OCI-LY3 (cell line): ENCODE measurements around the gene RSPH10B2.
"Not testable (repeated sequence)": the region's sequence is repeated elsewhere in the genome, so short reads cannot be mapped to it uniquely, and the experiment has no call there.

ENCODE experiments used
- H2AFZ ChIP-seq: fragments of 200-600, 300-600 bp; shearing (Covaris generic); 2 replicates; pipeline ENCODE4 v1.6.0; 2014; ENCODE audit warnings: antibody characterized with exemption, low read depth, low read length
- H3K27ac ChIP-seq: fragments of 200-600, 300-600 bp; sonication (generic); 2 replicates; pipeline ENCODE4 v1.5.1; 2014; ENCODE audit warnings: mild to moderate bottlenecking, low read length, moderate library complexity, mixed read lengths
- H3K27me3 ChIP-seq: fragments of 200-600, 300-600 bp; sonication (generic); 2 replicates; pipeline ENCODE4 v1.6.1; 2014; ENCODE audit warnings: low read depth, low read length, mixed read lengths
- H3K36me3 ChIP-seq: fragments of 200-600, 300-600 bp; sonication (generic); replicated peaks from 2 replicates; pipeline ENCODE3; 2014; ENCODE audit warnings: low read depth, low read length, mixed read lengths
- H3K4me1 ChIP-seq: fragments of 300-600, 200-600 bp; sonication (generic); 2 replicates; pipeline ENCODE4 v1.6.1; 2014; ENCODE audit warnings: low read length, mixed read lengths
- H3K4me2 ChIP-seq: fragments of 200-600, 300-600 bp; sonication (generic); 2 replicates; pipeline ENCODE4 v1.6.1; 2014; ENCODE audit warnings: low read length, mixed read lengths
- H3K4me3 ChIP-seq: fragments of 300-600, 200-600 bp; sonication (generic); 2 replicates; pipeline ENCODE4 v1.5.1; 2014; ENCODE audit warnings: antibody characterized with exemption, mild to moderate bottlenecking, low read length, moderate library complexity
- H3K79me2 ChIP-seq: fragments of 300-600, 200-600 bp; shearing (Covaris generic); 2 replicates; pipeline ENCODE4 v1.6.1; 2014; ENCODE audit warnings: mild to moderate bottlenecking, low read length, mixed read lengths
- H3K9ac ChIP-seq: fragments of 300-600, 200-600 bp; shearing (Covaris generic); 2 replicates; pipeline ENCODE4 v1.6.0; 2014; ENCODE audit warnings: mild to moderate bottlenecking, low read length, moderate library complexity
- H3K9me3 ChIP-seq: fragments of 200-600, 300-600 bp; shearing (Covaris generic); 2 replicates; pipeline ENCODE4 v1.6.1; 2014; ENCODE audit warnings: low read length, mixed read lengths; ENCODE audit not compliant: insufficient read depth
- H4K20me1 ChIP-seq: fragments of 200-600, 300-600 bp; sonication (generic); 2 replicates; pipeline ENCODE4 v1.6.1; 2016; ENCODE audit warnings: low read length, mixed read lengths; ENCODE audit not compliant: insufficient read depth
- EZH2phosphoT487 ChIP-seq: fragments of 200-600 bp; shearing (Covaris generic); IDR thresholded peaks from 2 replicates; pipeline ENCODE4 v1.6.1; 2018; ENCODE audit warnings: antibody characterized with exemption, mixed run types, low read depth
- TF ChIP-seq, protein P1 (sequence below): fragments of 200-600, 300-600 bp; sonication (generic); IDR thresholded peaks from 2 replicates; pipeline ENCODE4 v1.5.1; 2014; ENCODE audit warnings: antibody characterized with exemption, low read length, low read depth

The RSPH10B2 gene

DNA sequence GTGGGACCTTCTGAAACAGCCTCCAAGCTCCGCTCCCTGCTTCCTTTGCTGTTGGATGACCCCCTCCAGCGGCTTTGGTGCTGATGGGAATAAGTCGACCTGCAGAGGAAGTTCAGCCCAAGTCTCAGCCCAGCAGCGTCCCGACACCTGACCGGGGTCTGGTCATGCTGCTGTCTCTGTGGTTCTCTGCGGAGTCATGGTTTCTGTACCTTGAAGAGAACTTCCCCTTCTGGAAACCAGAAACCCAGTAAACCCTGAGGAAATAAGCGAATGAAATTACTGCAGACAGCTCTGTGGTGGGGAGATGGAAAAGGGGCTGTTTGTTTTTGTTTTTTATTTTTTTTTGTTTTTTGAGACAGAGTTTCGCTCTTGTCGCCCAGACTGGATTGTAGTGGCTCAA lies 28.9 kb upstream of the RSPH10B2 start:
- Histone ChIP-seq H3K79me2 (peaks cover 8% of the 10 kb centered on the region), H3K36me3 (no peaks in the 10 kb centered on the region), H3K9me3 (no peaks in the 10 kb centered on the region), H4K20me1 (no peaks in the 10 kb centered on the region), H3K27ac (peak overlapping the region; percentile 81), H2AFZ (no peak overlapping the region), H3K4me1 (peaks cover 25% of the 10 kb centered on the region), H3K4me2 (peak overlapping the region; percentile 75), H3K9ac (peak overlapping the region; percentile 52), H3K27me3 (no peaks in the 10 kb centered on the region), H3K4me3 (peak overlapping the region; percentile 53)
- TF ChIP-seq EZH2phosphoT487 = no peak
- TF ChIP-seq, protein P1, sequence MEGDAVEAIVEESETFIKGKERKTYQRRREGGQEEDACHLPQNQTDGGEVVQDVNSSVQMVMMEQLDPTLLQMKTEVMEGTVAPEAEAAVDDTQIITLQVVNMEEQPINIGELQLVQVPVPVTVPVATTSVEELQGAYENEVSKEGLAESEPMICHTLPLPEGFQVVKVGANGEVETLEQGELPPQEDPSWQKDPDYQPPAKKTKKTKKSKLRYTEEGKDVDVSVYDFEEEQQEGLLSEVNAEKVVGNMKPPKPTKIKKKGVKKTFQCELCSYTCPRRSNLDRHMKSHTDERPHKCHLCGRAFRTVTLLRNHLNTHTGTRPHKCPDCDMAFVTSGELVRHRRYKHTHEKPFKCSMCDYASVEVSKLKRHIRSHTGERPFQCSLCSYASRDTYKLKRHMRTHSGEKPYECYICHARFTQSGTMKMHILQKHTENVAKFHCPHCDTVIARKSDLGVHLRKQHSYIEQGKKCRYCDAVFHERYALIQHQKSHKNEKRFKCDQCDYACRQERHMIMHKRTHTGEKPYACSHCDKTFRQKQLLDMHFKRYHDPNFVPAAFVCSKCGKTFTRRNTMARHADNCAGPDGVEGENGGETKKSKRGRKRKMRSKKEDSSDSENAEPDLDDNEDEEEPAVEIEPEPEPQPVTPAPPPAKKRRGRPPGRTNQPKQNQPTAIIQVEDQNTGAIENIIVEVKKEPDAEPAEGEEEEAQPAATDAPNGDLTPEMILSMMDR = no peak

DNA sequence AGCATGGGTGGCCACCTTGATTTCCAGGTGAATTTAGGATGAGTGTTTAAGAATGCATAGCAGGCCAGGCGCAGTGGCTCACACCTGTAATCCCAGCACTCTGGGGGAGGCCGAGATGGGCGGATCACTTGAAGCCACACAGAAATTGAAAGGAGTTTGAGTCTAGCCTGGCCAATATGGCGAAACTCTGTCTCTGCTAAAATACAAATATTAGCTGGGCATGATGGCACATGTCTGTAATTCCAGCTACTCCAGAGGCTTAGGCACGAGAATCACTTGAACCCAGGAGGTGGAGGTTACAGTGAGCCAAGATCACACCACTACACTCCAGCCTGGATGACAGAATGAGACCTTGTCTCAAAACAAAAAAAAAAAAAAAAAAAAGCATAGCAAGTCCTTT lies 27.6 kb upstream of the RSPH10B2 start:
- peaks cover 21% of the 10 kb centered on the region for H3K79me2 ChIP-seq
- peaks cover 25% of the 10 kb centered on the region for H3K4me1 ChIP-seq
- H3K9me3 ChIP-seq, H2AFZ ChIP-seq, H4K20me1 ChIP-seq, H3K4me3 ChIP-seq, H3K36me3 ChIP-seq, H3K27me3 ChIP-seq, H3K9ac ChIP-seq, H3K4me2 ChIP-seq, H3K27ac ChIP-seq: not testable (repeated sequence)

DNA sequence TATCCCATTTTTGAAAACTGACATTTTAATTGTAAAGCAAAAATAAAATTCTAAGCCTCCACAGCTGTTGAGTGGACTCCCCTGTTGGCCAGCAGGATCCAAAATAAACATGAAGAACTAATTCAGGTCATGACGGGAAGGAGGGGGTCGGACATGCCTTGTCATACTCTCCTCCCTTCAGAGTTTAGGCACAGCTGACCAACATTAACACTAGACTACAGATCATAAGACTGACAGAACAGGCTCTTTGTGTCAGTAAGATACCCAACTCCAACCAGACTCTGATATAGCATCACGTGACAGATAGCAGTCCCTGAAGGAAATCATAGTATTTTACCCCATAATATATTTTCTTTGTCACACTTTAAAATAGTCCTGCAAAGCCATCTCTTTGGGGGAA lies 26.2 kb upstream of the RSPH10B2 start:
- TF ChIP-seq, protein P1 = no peak
- TF ChIP-seq EZH2phosphoT487 = no peak
- no peak overlapping the region for H3K4me3 ChIP-seq
- peaks cover 25% of the 10 kb centered on the region for H3K4me1 ChIP-seq
- H2AFZ ChIP-seq = no peak overlapping the region
- no peaks in the 10 kb centered on the region for H3K9me3 ChIP-seq
- no peak overlapping the region for H3K27ac ChIP-seq
- H4K20me1 ChIP-seq = no peaks in the 10 kb centered on the region
- H3K9ac ChIP-seq = no peak overlapping the region
- no peaks in the 10 kb centered on the region for H3K27me3 ChIP-seq
- peaks cover 22% of the 10 kb centered on the region for H3K79me2 ChIP-seq
- H3K36me3 ChIP-seq = no peaks in the 10 kb centered on the region
- no peak overlapping the region for H3K4me2 ChIP-seq

DNA sequence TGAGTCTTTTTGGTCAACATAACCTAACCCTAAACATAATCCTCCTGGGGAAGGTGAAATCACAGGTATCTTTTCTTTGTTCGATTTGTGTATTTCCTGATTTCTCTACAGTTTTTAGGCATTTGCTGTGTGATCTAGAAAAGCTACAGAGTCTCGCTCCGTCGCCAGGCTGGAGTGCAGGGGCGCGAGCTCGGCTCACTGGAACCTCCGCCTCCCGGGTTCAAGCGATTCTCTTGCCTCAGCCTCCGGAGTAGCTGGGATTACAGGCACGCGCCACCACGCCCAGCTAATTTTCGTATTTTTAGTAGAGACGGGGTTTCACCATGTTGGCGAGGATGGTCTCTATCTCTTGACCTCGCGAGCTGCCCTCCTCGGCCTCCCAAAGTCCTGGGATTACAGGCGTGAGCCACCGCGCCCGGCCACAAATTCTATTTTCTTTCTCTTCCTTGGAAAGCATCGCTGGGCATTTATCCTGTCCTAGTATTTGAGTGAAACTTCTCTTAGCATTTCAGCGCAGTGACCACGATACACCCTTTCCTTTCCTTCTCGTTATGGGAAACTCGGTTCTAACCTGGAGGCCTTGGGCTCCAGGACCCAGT lies 24.9 kb upstream of the RSPH10B2 start:
- H3K27ac ChIP-seq = peak overlapping the region; percentile 59
- H3K9ac ChIP-seq = peak overlapping the region; percentile 93; the same call in 1 of the 2 replicates
- H3K9me3 ChIP-seq, H2AFZ ChIP-seq, H3K27me3 ChIP-seq, H3K36me3 ChIP-seq, H4K20me1 ChIP-seq: not testable (repeated sequence)
- peak overlapping the region; percentile 96 for H3K4me3 ChIP-seq
- peaks cover 25% of the 10 kb centered on the region for H3K4me1 ChIP-seq
- peaks cover 26% of the 10 kb centered on the region for H3K79me2 ChIP-seq
- peak overlapping the region; percentile 88 for H3K4me2 ChIP-seq

DNA sequence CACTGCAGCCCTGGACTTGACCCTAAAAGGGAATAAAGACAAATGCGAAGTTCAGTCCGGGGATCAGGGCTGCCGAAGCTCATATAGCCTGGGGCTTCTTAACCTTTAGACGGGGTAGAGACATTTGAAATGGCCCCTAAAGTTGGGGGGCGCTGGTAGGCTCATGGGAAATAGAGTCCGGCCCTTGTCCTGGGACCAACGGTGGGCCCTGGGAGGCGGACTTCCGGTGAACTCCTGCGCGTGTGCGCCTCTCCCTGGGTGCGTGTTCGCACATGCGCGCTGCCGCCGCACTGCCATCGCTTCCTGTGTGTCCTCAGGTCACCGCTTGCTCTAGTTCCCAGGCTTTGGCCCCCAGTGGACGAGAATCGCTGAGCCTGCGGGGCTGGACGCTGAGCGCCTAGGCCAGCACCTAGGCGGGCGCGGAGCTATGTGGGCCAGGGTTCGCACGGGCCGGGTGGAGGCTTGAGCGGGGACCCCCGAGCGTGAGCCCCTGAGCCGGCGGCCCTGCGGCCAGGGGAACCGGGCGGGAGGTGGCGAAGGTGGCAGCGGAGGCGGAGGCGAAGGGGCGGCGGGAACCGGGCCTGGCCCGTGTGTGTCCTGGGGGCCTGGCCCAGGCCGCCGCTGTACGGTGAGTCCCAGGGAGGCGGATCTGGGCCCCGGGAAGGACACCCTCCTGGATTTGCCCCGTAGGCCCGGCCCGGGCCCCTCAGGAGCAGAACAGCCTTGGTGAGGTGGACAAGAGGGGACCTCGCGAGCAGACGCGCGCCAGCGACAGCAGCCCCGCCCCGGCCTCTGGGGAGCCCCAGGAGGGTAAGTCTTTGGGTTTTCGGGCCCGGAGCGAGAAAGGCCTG lies 24.2 kb upstream of the RSPH10B2 start:
- Histone ChIP-seq H3K4me1 (peaks cover 21% of the 10 kb centered on the region), H3K36me3 (no peaks in the 10 kb centered on the region), H2AFZ (0 out of 2 replicates have a peak overlapping the region, but pooled peaks have one; percentile 20), H3K4me3 (peak overlapping the region; percentile 96), H3K79me2 (peaks cover 26% of the 10 kb centered on the region), H4K20me1 (no peaks in the 10 kb centered on the region), H3K9ac (peak overlapping the region; percentile 93), H3K27me3 (no peaks in the 10 kb centered on the region), H3K27ac (peak overlapping the region; percentile 59), H3K9me3 (no peaks in the 10 kb centered on the region), H3K4me2 (peak overlapping the region; percentile 88)
- no peak for TF ChIP-seq EZH2phosphoT487
- TF ChIP-seq, protein P1 = no peak
